Left lung (tissue), 10 donors: ENCODE results near the gene ATP11C. TPM values are rescaled to one million over a fixed set of nuclear protein-coding genes. Genes with fewer than 3 reads are reported as not detected.
"Not testable (repeated sequence)": the region's sequence is repeated elsewhere in the genome, so short reads cannot be mapped to it uniquely, and the experiment has no call there.

ENCODE experiments used
- ATAC-seq: fragments of 200-7000 bp; cut with Tn5 transposase; one replicate; pipeline ENCODE4 v1.9.1; 2020; ENCODE audit warnings: moderate library complexity
- DNase-seq, 4 donors: peaks; one replicate each; pipeline ENCODE4 v3.0.0-alpha.2; 2013 to 2020
- H3K27ac ChIP-seq, 2 donors: fragments of 200-600 bp; sonication (generic) in 1 of 2; one replicate each; pipeline versions ENCODE4 v1.5.0 to v1.8.0; 2020 to 2021
- H3K27me3 ChIP-seq, 2 donors: fragments of 200-600 bp; sonication (generic) in 1 of 2; one replicate each; pipeline versions ENCODE4 v1.5.0 to v1.8.0; 2020 to 2021
- H3K36me3 ChIP-seq, 2 donors: fragments of 200-600 bp; sonication (generic) in 1 of 2; one replicate each; pipeline versions ENCODE4 v1.5.0 to v1.8.0; 2020 to 2021
- H3K4me1 ChIP-seq, 2 donors: fragments of 200-600 bp; one replicate each; pipeline ENCODE4 v1.8.0; 2021
- H3K4me3 ChIP-seq, 2 donors: fragments of 200-600 bp; sonication (generic) in 1 of 2; one replicate each; pipeline versions ENCODE4 v1.5.0 to v1.8.0; 2020 to 2021; ENCODE audit warnings: mild to moderate bottlenecking in 1 of 2
- H3K9me3 ChIP-seq, 2 donors: fragments of 200-600 bp; sonication (generic) in 1 of 2; one replicate each; pipeline versions ENCODE4 v1.5.0 to v1.8.0; 2020 to 2021
- CTCF ChIP-seq, 2 donors: fragments of 200-600 bp; sonication (generic) in 1 of 2; IDR thresholded peaks; one replicate each; pipeline versions ENCODE4 v1.5.0 to v1.8.0; 2021; ENCODE audit warnings: antibody characterized with exemption in 2 of 2
- intact Hi-C, 2 donors: fragments of 100-400 bp; cut with DNase I; formaldehyde crosslinking; loops; one replicate each; pipeline versions ENCODE4 v1.11.2 to v1.14.2; 2022
- polyA plus RNA-seq, 6 donors: library from polyadenylated mRNA; unstranded; fragments of 120-200 nt; gene quantifications; one replicate each; pipeline ENCODE4 v1.2.1, GENCODE V29; 2013; ENCODE audit not compliant: insufficient read length in 6 of 6
- total RNA-seq, 2 donors: library from RNA; stranded (reverse); fragmentation: NEBNext Ultra II Directional; extraction: Animal tissue kit (Norgen Biotek cat#: 25700); gene quantifications; one replicate each; pipeline ENCODE4 v1.2.1, GENCODE V29; 2021
- donor health status: DM: no; HTN: yes; CAD: no.
- donor health status: DM: no; HTN: no; CAD: no.

ATP11C gene
- total and polyA plus RNA-seq, 8 donors, result 11.1 to 24.7 (median 23.1) TPM

- H3K9me3 ChIP-seq, result no peaks in the 10 kb centered on the region
- H3K4me1 ChIP-seq, result no peaks in the 10 kb centered on the region
- H3K27ac ChIP-seq, result no peak overlapping the region
- H3K4me3 ChIP-seq, result no peak overlapping the region
- DNase-seq (no peak), ATAC-seq (peak; percentile 77)
- no peaks in the 10 kb centered on the region for H3K27me3 ChIP-seq
- no peaks in the 10 kb centered on the region for H3K36me3 ChIP-seq
- TF ChIP-seq CTCF (IDR thresholded peaks at IDR 0.05), result no peak
- intact Hi-C loops, result no loop called here
Observed at GRCh38 chrX:139844163-139844562, 88.7 kb downstream of the ATP11C start.

GRCh38 chrX:139842326-139843185 is 90.3 kb downstream of the ATP11C start:
- intact Hi-C loops, result no loop called here
- DNase-seq, result peak in 2 of 4 donors; percentile 34 to 44
- peak; percentile 73 for ATAC-seq

GRCh38 chrX:139836335-139836734 is 96.5 kb downstream of the ATP11C start:
- intact Hi-C loops, H3K36me3 ChIP-seq, H3K9me3 ChIP-seq, H3K4me1 ChIP-seq, ATAC-seq, H3K27me3 ChIP-seq, H3K27ac ChIP-seq, H3K4me3 ChIP-seq, DNase-seq: not testable (repeated sequence)

More at GRCh38 chrX:139842326-139843185, 90.3 kb downstream of the ATP11C start:
- no peak for TF ChIP-seq CTCF (IDR thresholded peaks at IDR 0.05)
- H3K4me1 ChIP-seq, result no peaks in the 10 kb centered on the region
- H3K9me3 ChIP-seq, result no peaks in the 10 kb centered on the region
- no peak overlapping the region for H3K4me3 ChIP-seq
- H3K27me3 ChIP-seq, result no peaks in the 10 kb centered on the region
- no peaks in the 10 kb centered on the region for H3K36me3 ChIP-seq
- H3K27ac ChIP-seq, result no peak overlapping the region

- no peak overlapping the region for H3K4me3 ChIP-seq
- no peaks in the 10 kb centered on the region for H3K27me3 ChIP-seq
- no peaks in the 10 kb centered on the region for H3K36me3 ChIP-seq
- ATAC-seq (no peak), DNase-seq (no peak)
- intact Hi-C loops, result no loop called here
- no peaks in the 10 kb centered on the region for H3K9me3 ChIP-seq
- peaks cover 0 to 10% of the 10 kb centered on the region in 2 donors for H3K4me1 ChIP-seq
- no peak for TF ChIP-seq CTCF (IDR thresholded peaks at IDR 0.05)
- H3K27ac ChIP-seq, result no peak overlapping the region
Observed at GRCh38 chrX:139834879-139835278, 98.0 kb downstream of the ATP11C start.

GRCh38 chrX:139832718-139833309 is 100.0 kb downstream of the ATP11C start:
- ATAC-seq, result no peak
- intact Hi-C loops, result no loop called here

More at GRCh38 chrX:139832718-139833309, 100.0 kb downstream of the ATP11C start:
- TF ChIP-seq CTCF (IDR thresholded peaks at IDR 0.05), result no peak
- Histone ChIP-seq H3K27me3 (no peaks in the 10 kb centered on the region), H3K4me3 (no peak overlapping the region), H3K9me3 (no peaks in the 10 kb centered on the region), H3K4me1 (peaks cover 0 to 10% of the 10 kb centered on the region in 2 donors), H3K27ac (no peak overlapping the region), H3K36me3 (no peaks in the 10 kb centered on the region)
- DNase-seq, result no peak
